ENCODE measurements around the gene UGT1A3.
"Not testable (repeated sequence)": the region's sequence is repeated elsewhere in the genome, so short reads cannot be mapped to it uniquely, and the experiment has no call there.

Gene UGT1A3

GRCh38 chr2:233728723-233729301 is at the start of gene UGT1A3:
TSS of gene UGT1A3 (plus strand) at chr2:233729042. CDS start at chr2:233729127, 85 bp downstream.
- no peak for DNase-seq (ENCODE audit: extremely low read depth in 1 of 2, low read depth in 1 of 2)

- no peak for DNase-seq (ENCODE audit: extremely low read depth in 1 of 2, low read depth in 1 of 2)
These were observed 49.6 kb upstream of the UGT1A3 start for GRCh38 chr2:233679196-233679595.

GRCh38 chr2:233680361-233681045 is 48.3 kb upstream of the UGT1A3 start:
- DNase-seq (ENCODE audit: extremely low read depth in 1 of 2, low read depth in 1 of 2): no peak

DNA sequence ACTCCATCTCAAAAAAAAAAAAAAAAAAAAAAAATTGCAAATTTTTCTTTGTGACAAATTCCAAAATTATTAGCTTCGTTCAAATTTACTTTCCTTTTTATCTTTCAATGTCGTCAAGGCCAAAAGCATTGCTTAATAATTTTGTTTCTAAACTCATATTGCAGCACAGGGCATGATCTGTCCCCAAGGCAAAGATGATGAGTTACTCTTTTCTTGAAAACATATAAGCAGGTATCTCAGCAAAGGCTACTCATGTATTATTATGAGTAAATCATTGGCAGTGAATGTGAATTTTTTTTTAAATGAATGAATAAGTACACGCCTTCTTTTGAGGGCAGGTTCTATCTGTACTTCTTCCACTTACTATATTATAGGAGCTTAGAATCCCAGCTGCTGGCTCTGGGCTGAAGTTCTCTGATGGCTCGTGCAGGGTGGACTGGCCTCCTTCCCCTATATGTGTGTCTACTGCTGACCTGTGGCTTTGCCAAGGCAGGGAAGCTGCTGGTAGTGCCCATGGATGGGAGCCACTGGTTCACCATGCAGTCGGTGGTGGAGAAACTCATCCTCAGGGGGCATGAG is 47.2 kb upstream of the UGT1A3 start, which contains the start of gene UGT1A7:
Gene UGT1A7, plus strand, starts transcription at position 381 of the 579 bp plus-strand sequence. Its CDS starts 37 bp downstream, at position 418.
- DNase-seq (ENCODE audit: extremely low read depth in 1 of 2, low read depth in 1 of 2): no peak

GRCh38 chr2:233684640-233685039 is 44.2 kb upstream of the UGT1A3 start:
- DNase-seq (ENCODE audit: extremely low read depth in 1 of 2, low read depth in 1 of 2): no peak

GRCh38 chr2:233686928-233687327 is 41.9 kb upstream of the UGT1A3 start:
- no peak for DNase-seq (ENCODE audit: extremely low read depth in 1 of 2, low read depth in 1 of 2)

GRCh38 chr2:233688341-233688740 is 40.5 kb upstream of the UGT1A3 start:
- no peak for DNase-seq (ENCODE audit: extremely low read depth in 1 of 2, low read depth in 1 of 2)

DNA sequence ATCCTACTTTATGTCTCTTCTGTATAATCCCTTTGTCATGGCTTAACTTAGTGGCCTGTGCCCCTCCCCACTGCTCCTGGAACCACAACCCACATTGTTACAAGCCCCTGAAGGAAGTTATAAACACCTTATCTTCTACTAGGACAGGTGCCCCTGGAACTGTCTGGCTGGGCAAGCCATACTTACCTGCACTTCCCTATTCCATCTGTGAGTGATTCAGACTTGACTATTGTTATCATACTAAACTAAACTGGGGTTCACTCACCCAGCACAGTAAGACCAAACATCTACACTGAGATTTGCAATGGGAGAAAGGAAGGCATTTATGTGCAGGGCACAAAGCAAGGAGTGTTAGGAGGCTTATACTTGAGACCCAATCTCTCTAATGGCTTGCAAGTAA is 39.8 kb upstream of the UGT1A3 start:
- DNase-seq (ENCODE audit: extremely low read depth in 1 of 2, low read depth in 1 of 2): no peak

DNA sequence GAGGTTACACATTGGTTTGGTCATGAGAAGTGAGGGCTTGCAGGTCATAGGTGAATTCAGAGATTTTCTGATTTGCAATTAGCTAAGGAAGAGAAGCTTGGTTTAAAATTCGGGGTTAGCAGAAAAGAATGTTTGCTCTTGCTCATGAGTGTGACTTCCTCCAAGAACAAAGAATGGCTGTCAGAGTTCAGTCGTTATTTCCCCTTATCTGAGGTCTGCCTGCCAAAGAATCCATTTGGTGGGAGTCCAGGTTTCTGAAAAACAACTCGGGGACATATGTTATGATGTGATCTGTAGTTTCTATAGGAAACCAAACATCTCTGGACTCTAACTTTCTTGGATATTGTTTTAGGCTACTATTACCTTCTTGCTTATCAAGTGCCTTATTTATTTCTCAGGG is 39.3 kb upstream of the UGT1A3 start:
- no peak for DNase-seq (ENCODE audit: extremely low read depth in 1 of 2, low read depth in 1 of 2)

DNA sequence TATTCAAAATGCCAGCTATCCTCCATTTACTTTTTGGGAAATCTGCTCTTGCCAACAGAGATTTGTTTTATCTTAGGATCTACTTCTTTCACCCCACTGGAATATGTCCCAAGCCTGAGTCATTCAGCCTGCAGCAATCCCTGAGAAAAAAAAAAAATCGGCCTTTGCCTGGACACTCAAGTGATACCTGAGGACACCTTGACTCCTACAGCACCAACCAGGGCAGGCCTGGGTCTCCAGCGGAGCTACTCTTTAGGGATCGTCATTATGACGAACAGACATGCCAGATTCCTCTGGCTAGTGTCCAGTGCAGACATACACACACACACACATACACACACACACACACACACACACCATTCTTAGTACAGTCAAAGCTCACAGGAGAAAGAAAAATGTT is 38.4 kb upstream of the UGT1A3 start:
- DNase-seq (ENCODE audit: extremely low read depth in 1 of 2, low read depth in 1 of 2): no peak

DNA sequence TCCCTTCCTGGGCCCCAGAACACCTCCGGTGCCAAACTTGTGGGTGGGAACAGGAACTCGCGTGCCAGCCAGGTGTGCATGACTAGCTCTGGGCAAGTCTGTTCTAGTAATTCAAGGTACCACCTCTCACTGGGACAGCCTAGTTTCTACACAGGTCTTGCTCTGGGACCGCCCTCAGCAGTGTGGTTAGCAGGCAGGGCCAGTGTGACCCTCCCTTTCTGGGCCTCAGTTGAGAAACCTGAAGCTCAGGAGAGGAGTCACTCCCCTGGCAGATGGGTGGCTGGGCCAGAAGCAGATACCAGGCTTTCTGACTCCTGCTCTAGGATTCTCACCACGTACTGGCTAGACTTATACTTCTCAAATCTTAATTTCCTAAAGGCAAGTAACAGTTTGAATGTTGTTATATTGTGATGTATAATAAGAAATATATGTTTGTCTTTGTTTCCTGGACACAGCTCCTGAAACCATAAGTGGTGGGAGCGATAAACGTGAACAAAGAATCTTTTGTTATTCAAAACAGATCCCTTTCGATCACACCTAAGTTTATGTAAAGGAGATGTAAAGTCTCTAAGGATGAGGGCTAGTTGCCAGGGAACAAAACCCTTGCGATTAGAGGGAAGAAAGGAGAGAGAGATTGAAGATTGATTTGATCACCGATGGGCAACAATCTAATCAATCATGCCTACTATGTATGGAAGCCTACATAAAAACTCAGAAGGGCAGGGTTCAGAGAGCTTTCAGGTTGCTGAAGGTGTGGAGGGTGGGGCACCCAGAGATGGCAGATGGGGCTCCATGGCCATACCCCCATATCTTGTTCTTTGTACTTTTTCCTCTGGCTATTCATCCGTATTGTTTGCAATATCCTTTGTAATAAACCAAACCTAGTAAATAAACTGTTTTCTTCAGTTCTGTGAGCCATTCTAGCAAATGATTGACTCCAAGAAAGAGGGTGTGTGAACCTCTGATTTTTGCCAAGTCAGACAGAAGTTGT is 37.1 kb upstream of the UGT1A3 start:
- no peak for DNase-seq (ENCODE audit: extremely low read depth in 1 of 2, low read depth in 1 of 2)

DNA sequence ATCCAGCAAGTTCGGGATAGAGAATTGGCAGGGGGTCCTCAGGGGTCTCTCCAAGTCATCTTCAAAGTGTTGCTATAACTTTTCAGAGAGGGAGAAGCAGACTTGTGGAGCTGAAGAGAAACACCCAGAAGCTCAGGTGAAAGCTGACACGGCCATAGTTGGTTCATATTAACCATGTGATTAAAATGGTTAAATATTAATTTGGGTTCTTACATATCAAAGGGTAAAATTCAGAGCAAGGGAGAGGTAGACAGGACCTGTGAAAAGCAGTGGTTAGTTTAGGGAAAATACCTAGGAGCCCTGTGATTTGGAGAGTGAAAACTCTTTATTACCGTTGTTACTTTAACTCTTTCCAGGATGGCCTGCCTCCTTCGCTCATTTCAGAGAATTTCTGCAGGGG is 36.2 kb upstream of the UGT1A3 start, which contains the start of gene UGT1A6:
Gene UGT1A6, plus strand, starts transcription at position 243 of the 400 bp plus-strand sequence. Its CDS starts 115 bp downstream, at position 358.
- no peak for DNase-seq (ENCODE audit: extremely low read depth in 1 of 2, low read depth in 1 of 2)

DNA sequence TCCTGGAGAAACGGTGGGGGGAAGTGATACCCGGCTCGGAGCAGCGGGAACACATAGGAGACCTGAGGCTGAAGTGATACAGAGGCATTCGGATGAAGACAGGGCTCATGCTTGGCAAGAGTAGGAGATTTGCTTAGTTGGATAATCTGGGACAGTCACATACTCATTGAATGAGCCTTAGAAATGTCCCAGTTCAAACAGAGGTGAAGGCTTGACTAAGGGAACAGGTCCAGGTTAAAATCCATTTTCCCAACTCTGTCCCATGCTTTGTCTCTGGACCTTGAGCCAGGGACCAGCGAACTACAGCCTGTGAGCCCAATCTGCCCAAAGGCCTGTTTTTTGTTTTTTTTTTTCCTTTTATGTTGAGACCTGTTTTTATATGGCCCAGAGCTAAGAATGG is 34.9 kb upstream of the UGT1A3 start:
- DNase-seq (ENCODE audit: extremely low read depth in 1 of 2, low read depth in 1 of 2): no peak

- no peak for DNase-seq (ENCODE audit: extremely low read depth in 1 of 2, low read depth in 1 of 2)
These were observed 30.1 kb upstream of the UGT1A3 start for GRCh38 chr2:233698740-233699139.

DNA sequence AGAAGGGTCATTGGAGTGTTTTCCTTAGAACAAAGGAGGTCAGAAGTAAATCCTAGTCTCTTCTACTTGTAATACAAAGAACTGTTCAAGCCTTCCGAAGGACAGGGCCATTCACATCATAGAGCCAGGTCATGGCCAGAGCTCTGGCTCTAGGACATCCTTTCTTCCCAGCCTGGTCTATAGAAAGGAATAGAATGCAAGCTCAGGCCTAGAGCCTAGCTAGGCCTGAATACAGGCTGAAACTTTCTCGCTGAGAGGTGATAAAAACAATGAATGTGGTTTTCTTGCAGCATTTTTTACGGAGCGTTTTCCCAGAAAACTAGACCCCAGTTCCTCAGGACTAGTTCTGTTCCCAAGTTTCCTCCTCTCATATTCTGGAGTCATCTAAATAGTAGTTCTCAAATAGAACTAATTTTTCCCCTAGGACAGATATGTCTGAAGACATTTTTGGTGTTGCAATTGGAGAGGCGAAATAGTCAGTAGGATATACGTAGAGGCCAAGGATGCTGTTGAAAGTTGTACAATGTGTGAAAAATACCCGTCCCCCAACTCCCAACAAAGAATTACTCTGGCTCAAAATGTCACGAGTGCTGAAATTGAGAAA is 29.3 kb upstream of the UGT1A3 start:
- DNase-seq (ENCODE audit: extremely low read depth in 1 of 2, low read depth in 1 of 2): no peak

GRCh38 chr2:233700028-233700635 is 28.7 kb upstream of the UGT1A3 start:
- DNase-seq (ENCODE audit: extremely low read depth in 1 of 2, low read depth in 1 of 2): no peak

- not testable (repeated sequence) for DNase-seq (ENCODE audit: extremely low read depth in 1 of 2, low read depth in 1 of 2)
These were observed 28.0 kb upstream of the UGT1A3 start for GRCh38 chr2:233700842-233701241.

DNA sequence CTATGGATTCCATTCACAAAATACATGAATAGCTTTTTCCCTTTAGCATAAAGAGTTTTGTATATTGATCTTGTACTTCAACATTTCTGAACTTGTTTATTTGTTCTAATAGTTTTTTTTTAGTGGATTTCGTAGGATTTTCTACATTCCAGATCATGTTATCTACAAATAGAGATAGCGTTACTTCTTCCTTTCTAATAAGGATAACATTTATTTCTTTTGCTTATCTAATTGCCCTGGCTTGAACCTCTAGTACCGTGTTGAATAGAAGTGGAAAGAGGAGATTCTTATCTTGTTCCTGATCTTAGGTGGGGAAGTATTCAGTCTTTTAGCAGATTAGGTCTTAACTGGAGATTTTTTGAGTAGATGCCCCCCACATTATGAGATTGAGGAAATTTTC is 26.6 kb upstream of the UGT1A3 start:
- no peak for DNase-seq (ENCODE audit: extremely low read depth in 1 of 2, low read depth in 1 of 2)

GRCh38 chr2:233705911-233706506 is 22.8 kb upstream of the UGT1A3 start:
- DNase-seq (ENCODE audit: extremely low read depth in 1 of 2, low read depth in 1 of 2): no peak

- DNase-seq (ENCODE audit: extremely low read depth in 1 of 2, low read depth in 1 of 2): no peak
These were observed 22.1 kb upstream of the UGT1A3 start for GRCh38 chr2:233706720-233707119.

Measured in activated CD8-positive, alpha-beta memory T cell treated with anti-CD3 and anti-CD28 coated beads for 1 hour (primary cell).